Prostate gland (tissue), 2 donors: Measurements from ENCODE around the gene ING5.

Source experiments
- CTCF ChIP-seq, 4 experiments: fragments of 200-600 bp in 2 of 4; fragments of 450-650 bp in 2 of 4; sonication (generic) in 2 of 4; IDR thresholded peaks; 1 replicate in 3 of 4; 2 replicates in 1 of 4; pipeline ENCODE4 v1.5.1; 2016 to 2019; ENCODE audit warnings: antibody characterized with exemption in 4 of 4, mild to moderate bottlenecking in 2 of 4, moderate library complexity in 2 of 4
- POLR2A ChIP-seq: fragments of 450-650 bp; IDR thresholded peaks from one replicate; pipeline ENCODE4 v1.6.1; 2016; ENCODE audit warnings: antibody characterized with exemption, mild to moderate bottlenecking

- TF ChIP-seq CTCF (IDR thresholded peaks at IDR 0.05) = no peak
- TF ChIP-seq POLR2A = no peak
Observed at GRCh38 chr2:241721852-241722251, 20.0 kb downstream of the ING5 start.
